H9 (cell line): ENCODE measurements around the gene C17orf58. TPM values are rescaled to one million over a fixed set of nuclear protein-coding genes. Genes with fewer than 3 reads are reported as not detected.

ENCODE experiments used
- DNase-seq: peaks from one replicate; pipeline ENCODE4 v3.0.0-alpha.2; 2017
- H2AFZ ChIP-seq: one replicate; pipeline ENCODE4 v1.6.1; 2013; ENCODE audit warnings: mild to moderate bottlenecking, low read length, control low read depth, moderate library complexity
- H2AK5ac ChIP-seq: 2 replicates; pipeline ENCODE4 v1.6.1; 2013; ENCODE audit warnings: low read length, control low read depth, mixed read lengths; ENCODE audit not compliant: insufficient read length
- H2BK120ac ChIP-seq: one replicate; pipeline ENCODE4 v1.6.1; 2013; ENCODE audit warnings: low read depth, mild to moderate bottlenecking, low read length, control low read depth, inconsistent platforms; ENCODE audit not compliant: poor library complexity, severe bottlenecking
- H2BK12ac ChIP-seq: 2 replicates; pipeline ENCODE4 v1.6.1; 2013; ENCODE audit warnings: low read length, control low read depth, mixed read lengths, low read depth; ENCODE audit not compliant: insufficient read length
- H2BK15ac ChIP-seq: 2 replicates; pipeline ENCODE4 v1.6.1; 2013; ENCODE audit warnings: low read depth, low read length, control low read depth
- H2BK20ac ChIP-seq: one replicate; pipeline ENCODE4 v1.6.1; 2013; ENCODE audit warnings: low read depth, mild to moderate bottlenecking, low read length, control low read depth, inconsistent platforms; ENCODE audit not compliant: poor library complexity, severe bottlenecking
- H2BK5ac ChIP-seq: 2 replicates; pipeline ENCODE4 v1.6.1; 2013; ENCODE audit warnings: low read length, control low read depth, mixed read lengths; ENCODE audit not compliant: insufficient read length
- H3K14ac ChIP-seq: 2 replicates; pipeline ENCODE4 v1.6.1; 2013; ENCODE audit warnings: low read length, control low read depth; ENCODE audit not compliant: insufficient read depth
- H3K18ac ChIP-seq: 2 replicates; pipeline ENCODE4 v1.6.1; 2013; ENCODE audit warnings: low read depth, mild to moderate bottlenecking, mixed read lengths, low read length, control low read depth; ENCODE audit not compliant: insufficient read length
- H3K23ac ChIP-seq: 2 replicates; pipeline ENCODE4 v1.6.1; 2013; ENCODE audit warnings: low read length, control low read depth, mixed read lengths, low read depth; ENCODE audit not compliant: insufficient read length
- H3K23me2 ChIP-seq: 2 replicates; pipeline ENCODE4 v1.6.1; 2013; ENCODE audit warnings: low read depth, mild to moderate bottlenecking, mixed read lengths, low read length, control low read depth; ENCODE audit not compliant: insufficient read length, poor library complexity, severe bottlenecking
- H3K27ac ChIP-seq: 2 replicates; pipeline ENCODE4 v1.5.1; 2013; ENCODE audit warnings: low read length, control low read depth, mixed read lengths, low read depth; ENCODE audit not compliant: insufficient read length
- H3K27me3 ChIP-seq: 2 replicates; pipeline ENCODE4 v1.6.1; 2013; ENCODE audit warnings: low read length, control low read depth, inconsistent platforms; ENCODE audit not compliant: insufficient read depth
- H3K4ac ChIP-seq: 2 replicates; pipeline ENCODE4 v1.6.1; 2013; ENCODE audit warnings: low read depth, mild to moderate bottlenecking, control low read depth, inconsistent platforms, low read length, moderate library complexity
- H3K4me1 ChIP-seq: 2 replicates; pipeline ENCODE4 v1.6.1; 2013; ENCODE audit warnings: low read length, control low read depth, inconsistent platforms; ENCODE audit not compliant: insufficient read depth
- H3K4me2 ChIP-seq: 2 replicates; pipeline ENCODE4 v1.6.1; 2013; ENCODE audit warnings: low read length, control low read depth, mixed read lengths; ENCODE audit not compliant: insufficient read length, insufficient read depth
- H3K56ac ChIP-seq: 2 replicates; pipeline ENCODE4 v1.6.1; 2013; ENCODE audit warnings: low read depth, mild to moderate bottlenecking, mixed read lengths, low read length, control low read depth; ENCODE audit not compliant: insufficient read length
- H3K79me1 ChIP-seq: 2 replicates; pipeline ENCODE4 v1.6.1; 2013; ENCODE audit warnings: low read depth, mild to moderate bottlenecking, moderate library complexity, low read length, control low read depth, inconsistent platforms; ENCODE audit not compliant: insufficient read depth, poor library complexity, severe bottlenecking
- H3K79me2 ChIP-seq: 2 replicates; pipeline ENCODE4 v1.6.1; 2013; ENCODE audit warnings: low read length, control low read depth, inconsistent platforms; ENCODE audit not compliant: insufficient read depth
- H3K9ac ChIP-seq: 2 replicates; pipeline ENCODE4 v1.6.1; 2013; ENCODE audit warnings: low read length, control low read depth, mixed read lengths; ENCODE audit not compliant: insufficient read length; ENCODE audit errors: extremely low read depth
- H3K9me3 ChIP-seq: one replicate; pipeline ENCODE4 v1.6.1; 2013; ENCODE audit warnings: low read depth, low read length, inconsistent platforms; ENCODE audit not compliant: control insufficient read depth
- H3T11ph ChIP-seq: one replicate; pipeline ENCODE4 v1.6.1; 2013; ENCODE audit warnings: mild to moderate bottlenecking, low read length, control low read depth, inconsistent platforms
- H4K20me1 ChIP-seq: one replicate; pipeline ENCODE4 v1.6.1; 2013; ENCODE audit not compliant: control insufficient read depth, insufficient read length, insufficient read depth
- H4K5ac ChIP-seq: 2 replicates; pipeline ENCODE4 v1.6.1; 2013; ENCODE audit warnings: low read depth, mild to moderate bottlenecking, mixed read lengths, low read length, control low read depth; ENCODE audit not compliant: insufficient read length
- H4K8ac ChIP-seq: replicated peaks from 2 replicates; pipeline ENCODE4 v1.6.1; 2013; ENCODE audit warnings: low read length, control low read depth, mixed read lengths, low read depth; ENCODE audit not compliant: insufficient read length
- H4K91ac ChIP-seq: 2 replicates; pipeline ENCODE4 v1.6.1; 2013; ENCODE audit warnings: low read depth, mild to moderate bottlenecking, moderate library complexity, mixed read lengths, low read length, control low read depth; ENCODE audit not compliant: insufficient read length
- H3K27ac Mint-ChIP-seq, 3 experiments: 2 replicates in 2 of 3; 3 replicates in 1 of 3; pipeline ENCODE4 v1.8.0; 2020 to 2021; ENCODE audit warnings: mixed read lengths in 3 of 3, mild to moderate bottlenecking in 1 of 3, moderate library complexity in 1 of 3
- H3K27me3 Mint-ChIP-seq: 2 replicates; pipeline ENCODE4 v1.8.0; 2021; ENCODE audit warnings: low read depth, mild to moderate bottlenecking, moderate library complexity, mixed read lengths
- H3K36me3 Mint-ChIP-seq, 3 experiments: 2 replicates in 2 of 3; 3 replicates in 1 of 3; pipeline ENCODE4 v1.8.0; 2020 to 2021; ENCODE audit warnings: low read depth in 3 of 3, mixed read lengths in 3 of 3; ENCODE audit not compliant: insufficient read depth in 1 of 3
- H3K4me1 Mint-ChIP-seq, 2 experiments: 2 replicates each; pipeline ENCODE4 v1.8.0; 2020; ENCODE audit warnings: mixed read lengths in 2 of 2
- H3K4me3 Mint-ChIP-seq, 2 experiments: 2 replicates in 1 of 2; 3 replicates in 1 of 2; pipeline ENCODE4 v1.8.0; 2020 to 2021; ENCODE audit warnings: mild to moderate bottlenecking in 2 of 2, mixed read lengths in 2 of 2, moderate library complexity in 1 of 2
- H3K9me3 Mint-ChIP-seq, 2 experiments: 2 replicates in 1 of 2; 3 replicates in 1 of 2; pipeline ENCODE4 v1.8.0; 2020; ENCODE audit warnings: mild to moderate bottlenecking in 2 of 2, mixed read lengths in 2 of 2, moderate library complexity in 1 of 2
- CTCF ChIP-seq: fragments of 200-600 bp; sonication (generic); conservative IDR thresholded peaks from 3 replicates; pipeline ENCODE4 v1.8.0; 2021; ENCODE audit warnings: antibody characterized with exemption, mild to moderate bottlenecking
- WGBS: extraction: QIAGEN DNeasy Blood & Tissue Kit; methylation state at CpG from one replicate; pipeline ENCODE4 v1.1.7; 2013; ENCODE audit warnings: missing lambda C conversion rate, low lambda C conversion rate, mixed read lengths; ENCODE audit not compliant: insufficient read length; ENCODE audit errors: extremely low coverage; 5-methylcytosine and 5-hydroxymethylcytosine counted together
- total RNA-seq: library from RNA; stranded (reverse); gene quantifications from 2 replicates; pipeline ENCODE4 v1.2.1, GENCODE V29; 2021

C17orf58 gene
- total RNA-seq, 1 experiment from 2014 or later: 12.3 TPM

GRCh38 chr17:67993998-67994361, 2.3 kb downstream of the C17orf58 start:
- Histone ChIP-seq H3K23me2 (peaks cover 14% of the 10 kb centered on the region), H3K27ac (no peak overlapping the region), H4K20me1 (no peaks in the 10 kb centered on the region), H2BK120ac (no peak overlapping the region), H3T11ph (no peak overlapping the region), H3K9me3 (no peaks in the 10 kb centered on the region), H2BK20ac (no peak overlapping the region), H3K27me3 (peaks cover 6% of the 10 kb centered on the region; the same call in 1 of the 2 replicates), H4K8ac (no peak overlapping the region), H3K4me2 (peak overlapping the region; percentile 59), H3K4me1 (peaks cover 4% of the 10 kb centered on the region; the same call in 1 of the 2 replicates), H3K79me1 (no peaks in the 10 kb centered on the region), H3K18ac (peak overlapping the region; percentile 56), H2AFZ (no peak overlapping the region), H2BK12ac (no peak overlapping the region), H3K23ac (no peak overlapping the region), H2BK15ac (no peak overlapping the region), H4K5ac (no peak overlapping the region), H2AK5ac (no peak overlapping the region), H3K4ac (no peak overlapping the region), H3K9ac (peak overlapping the region; percentile 28), H3K14ac (peak overlapping the region; percentile 66; the same call in 1 of the 2 replicates), H3K56ac (no peak overlapping the region), H2BK5ac (no peak overlapping the region), H4K91ac (no peak overlapping the region), H3K79me2 (no peaks in the 10 kb centered on the region)
- WGBS: no CpG with 5 or more reads among the region's 21 CpGs
- peak overlapping the region in 2 of 3 experiments; percentile 61 to 93; a peak in 4 of 7 replicates for H3K27ac Mint-ChIP-seq
- peaks cover 40% of the 10 kb centered on the region for H3K27me3 Mint-ChIP-seq
- H3K36me3 Mint-ChIP-seq: peaks cover 3 to 6% (median 5%) of the 10 kb centered on the region in 3 experiments; a peak in 3 of 7 replicates
- no peak for DNase-seq
- H3K9me3 Mint-ChIP-seq: peaks cover 2% of the 10 kb centered on the region in 2 experiments; a peak in 3 of 5 replicates
- H3K4me3 Mint-ChIP-seq: peak overlapping the region; percentile 78 to 92
- H3K4me1 Mint-ChIP-seq: peaks cover 28 to 34% of the 10 kb centered on the region in 2 experiments
- TF ChIP-seq CTCF: no peak
